OCI-M2 (cell line): ENCODE measurements around the gene MRGPRX2.

Experiments used
- DNase-seq: peaks from one replicate; lab custom pipeline; 2025; ENCODE audit not compliant: unreplicated experiment; lab: John Stamatoyannopoulos, UW

MRGPRX2 gene

DNA sequence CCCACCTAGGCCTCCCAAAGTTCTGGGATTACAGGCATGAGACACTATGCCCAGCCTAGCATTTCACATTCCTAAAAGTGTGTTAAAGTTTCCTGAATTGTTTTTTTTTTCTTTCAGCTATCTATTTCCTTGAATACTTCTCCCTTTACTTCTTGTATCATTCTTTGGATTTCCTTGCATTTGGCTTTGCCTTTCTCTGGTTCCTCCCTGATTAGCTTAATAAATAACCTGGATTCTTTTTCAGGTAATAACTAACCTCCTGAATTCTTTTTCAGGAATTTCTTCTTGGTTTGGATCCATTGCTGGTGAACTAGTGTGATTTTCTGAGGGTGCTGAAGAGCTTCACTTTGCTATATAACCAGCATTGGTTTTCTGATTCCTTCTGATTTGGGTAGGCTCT lies 47.9 kb downstream of the MRGPRX2 start:
- DNase-seq: no peak
